HEK293 (cell line): ENCODE measurements around the gene DCAF5.
"Not testable (repeated sequence)": the region's sequence is repeated elsewhere in the genome, so short reads cannot be mapped to it uniquely, and the experiment has no call there.

Source experiments
- CTCF ChIA-PET: fragments of 350-600 bp; formaldehyde crosslinking; extraction: SDS; loops from one replicate; lab custom pipeline; 2021; ENCODE audit warnings: antibody characterized with exemption; lab: Yijun Ruan, JAX
- POLR2A ChIA-PET: fragments of 300-600 bp; formaldehyde crosslinking; extraction: SDS; loops from one replicate; lab custom pipeline; 2020; ENCODE audit warnings: antibody characterized with exemption, inconsistent platforms; lab: Yijun Ruan, JAX
- H3K27ac ChIP-seq: fragments of 200-500 bp; sonication (Bioruptor generic); 2 replicates; pipeline ENCODE4 v1.5.1; 2014; ENCODE audit warnings: low read depth, low read length, control low read depth, inconsistent platforms; ENCODE audit errors: extremely low read depth
- H3K36me3 ChIP-seq, 2 experiments: fragments of 200-500 bp in 1 of 2; sonication (Bioruptor generic) in 1 of 2; 1 replicate in 1 of 2; 2 replicates in 1 of 2; pipeline ENCODE4 v1.5.1; 2014 to 2017; ENCODE audit warnings: inconsistent platforms in 2 of 2, low read length in 2 of 2; ENCODE audit not compliant: control insufficient read depth in 2 of 2, insufficient read depth in 1 of 2
- H3K4me1 ChIP-seq: fragments of 200-500 bp; sonication (Bioruptor generic); 2 replicates; pipeline ENCODE4 v1.5.1; 2014; ENCODE audit warnings: mild to moderate bottlenecking, low read length, inconsistent platforms; ENCODE audit not compliant: control insufficient read depth, insufficient read depth
- H3K4me3 ChIP-seq: 2 replicates; pipeline ENCODE4 v1.5.1; 2011; ENCODE audit warnings: low read depth, mild to moderate bottlenecking, control low read depth, low read length, moderate library complexity
- H3K9me3 ChIP-seq: fragments of 200-500 bp; sonication (Bioruptor generic); 2 replicates; pipeline ENCODE4 v1.5.1; 2014; ENCODE audit warnings: low read depth, low read length, inconsistent platforms; ENCODE audit not compliant: control insufficient read depth, insufficient read depth
- IKZF3 ChIP-seq: fragments of 450-650 bp; IDR thresholded peaks from 2 replicates; pipeline ENCODE4 v1.5.0; 2018; ENCODE audit warnings: missing biosample characterization, mild to moderate bottlenecking, missing genetic modification characterization, moderate library complexity
- KLF7 ChIP-seq: fragments of 450-650 bp; formaldehyde crosslinking; IDR thresholded peaks from 2 replicates; pipeline ENCODE4 v1.5.1; 2016; ENCODE audit warnings: missing biosample characterization, missing genetic modification characterization, borderline replicate concordance
- KLF8 ChIP-seq: fragments of 450-650 bp; formaldehyde crosslinking; IDR thresholded peaks from 2 replicates; pipeline ENCODE4 v1.5.1; 2016; ENCODE audit warnings: missing biosample characterization, missing genetic modification characterization
- OSR2 ChIP-seq: fragments of 450-650 bp; formaldehyde crosslinking; IDR thresholded peaks from 2 replicates; pipeline ENCODE4 v1.5.1; 2016; ENCODE audit warnings: missing biosample characterization, missing genetic modification characterization
- TCF7L2 ChIP-seq: IDR thresholded peaks from 2 replicates; pipeline ENCODE4 v1.6.1; 2011; ENCODE audit warnings: low read depth, mild to moderate bottlenecking, inconsistent platforms, low read length, moderate library complexity, borderline replicate concordance
- ZBTB21 ChIP-seq: fragments of 450-650 bp; formaldehyde crosslinking; IDR thresholded peaks from 2 replicates; pipeline ENCODE4 v1.5.1; 2017; ENCODE audit warnings: missing biosample characterization, missing genetic modification characterization
- ZBTB7A ChIP-seq: fragments of 450-650 bp; formaldehyde crosslinking; IDR thresholded peaks from 2 replicates; pipeline ENCODE4 v1.5.1; 2016; ENCODE audit warnings: low read depth, missing biosample characterization, missing genetic modification characterization
- ZNF10 ChIP-seq: fragments of 450-650 bp; formaldehyde crosslinking; IDR thresholded peaks from 2 replicates; pipeline ENCODE4 v1.5.1; 2017; ENCODE audit warnings: missing biosample characterization, missing genetic modification characterization
- ZNF155 ChIP-seq: fragments of 450-650 bp; formaldehyde crosslinking; IDR thresholded peaks from 2 replicates; pipeline ENCODE4 v1.5.1; 2016; ENCODE audit warnings: missing biosample characterization, missing genetic modification characterization
- ZNF423 ChIP-seq: fragments of 450-650 bp; formaldehyde crosslinking; IDR thresholded peaks from 2 replicates; pipeline ENCODE4 v1.5.1; 2016; ENCODE audit warnings: missing biosample characterization, missing genetic modification characterization
- ZNF521 ChIP-seq: fragments of 450-650 bp; formaldehyde crosslinking; IDR thresholded peaks from 2 replicates; pipeline ENCODE4 v1.5.1; 2017; ENCODE audit warnings: missing biosample characterization, mild to moderate bottlenecking, missing genetic modification characterization
- ZNF561 ChIP-seq: fragments of 450-650 bp; IDR thresholded peaks from 2 replicates; pipeline ENCODE4 v1.5.1; 2018; ENCODE audit warnings: missing biosample characterization, missing genetic modification characterization, borderline replicate concordance
- ZNF585B ChIP-seq: fragments of 450-650 bp; formaldehyde crosslinking; IDR thresholded peaks from 2 replicates; pipeline ENCODE4 v1.5.1; 2016; ENCODE audit warnings: missing biosample characterization, missing genetic modification characterization
- ZNF596 ChIP-seq: fragments of 450-650 bp; IDR thresholded peaks from 2 replicates; pipeline ENCODE4 v1.5.0; 2018; ENCODE audit warnings: missing biosample characterization, mild to moderate bottlenecking, missing genetic modification characterization, moderate library complexity
- ZNF670 ChIP-seq: fragments of 450-650 bp; formaldehyde crosslinking; IDR thresholded peaks from 2 replicates; pipeline ENCODE4 v1.5.1; 2016; ENCODE audit warnings: missing biosample characterization, missing genetic modification characterization, low read depth
- ZNF707 ChIP-seq: fragments of 450-650 bp; formaldehyde crosslinking; IDR thresholded peaks from 2 replicates; pipeline ENCODE4 v1.5.1; 2016; ENCODE audit warnings: missing biosample characterization, missing genetic modification characterization
- ZNF791 ChIP-seq: fragments of 450-650 bp; formaldehyde crosslinking; IDR thresholded peaks from 2 replicates; pipeline ENCODE4 v1.5.1; 2016; ENCODE audit warnings: missing biosample characterization, missing genetic modification characterization
- ZNF843 ChIP-seq: fragments of 450-650 bp; formaldehyde crosslinking; IDR thresholded peaks from 2 replicates; pipeline ENCODE4 v1.5.1; 2016; ENCODE audit warnings: missing biosample characterization, missing genetic modification characterization
- TF ChIP-seq, protein P1 (sequence below): fragments of 450-650 bp; formaldehyde crosslinking; IDR thresholded peaks from 2 replicates; pipeline ENCODE4 v1.5.1; 2016; ENCODE audit warnings: missing biosample characterization, missing genetic modification characterization
- TF ChIP-seq, protein P2 (sequence below): fragments of 450-650 bp; formaldehyde crosslinking; conservative IDR thresholded peaks from 2 replicates; pipeline ENCODE4 v1.5.1; 2016; ENCODE audit warnings: low read depth, missing biosample characterization, missing genetic modification characterization
- TF ChIP-seq, protein P3 (sequence below): IDR thresholded peaks from 2 replicates; pipeline ENCODE4 v1.6.1; 2011; ENCODE audit warnings: mild to moderate bottlenecking, low read depth, low read length, borderline replicate concordance

The DCAF5 gene

DNA sequence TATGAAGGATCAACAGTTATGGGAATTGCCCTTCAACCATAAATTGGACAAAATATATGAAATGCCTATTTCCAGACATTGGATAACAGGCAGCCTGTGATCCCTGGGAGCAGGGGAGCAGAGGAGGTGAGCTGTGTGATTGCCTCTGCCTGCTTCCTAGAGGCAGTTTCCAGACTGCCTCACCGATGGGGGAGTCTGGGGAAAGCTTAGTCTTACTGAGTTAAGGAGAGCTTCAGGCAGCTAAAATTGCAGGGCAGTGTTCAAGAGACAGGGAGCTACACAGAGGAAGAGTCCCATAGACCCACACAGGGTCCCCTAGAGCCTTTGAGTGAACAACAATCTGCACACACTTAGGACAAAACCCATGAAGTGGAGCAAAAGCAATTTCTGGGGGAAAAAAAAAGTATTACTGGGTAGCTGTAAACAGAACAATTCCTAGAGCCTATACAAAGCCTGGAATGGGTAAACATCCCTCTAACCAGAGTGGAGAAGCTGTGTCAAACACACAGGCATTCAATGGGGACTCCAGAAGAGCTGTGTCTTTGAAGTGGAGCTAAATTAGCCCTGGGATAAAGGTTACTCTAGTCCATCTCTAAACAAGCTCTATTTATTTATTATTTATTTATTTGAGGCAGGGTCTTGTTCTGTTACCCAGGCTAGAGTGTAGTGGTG lies 125.5 kb downstream of the DCAF5 start:
- Histone ChIP-seq H3K4me1 (no peaks in the 10 kb centered on the region), H3K27ac (no peak overlapping the region), H3K9me3 (no peaks in the 10 kb centered on the region), H3K4me3 (no peak overlapping the region), H3K36me3 (no peaks in the 10 kb centered on the region)
- ChIA-PET CTCF (no interaction called here), POLR2A (interaction anchor here (0.8 kb wide), 1 partner anchor 74 kb away, joined by 4 read pairs; no protein-coding TSS in a partner anchor)
- TF ChIP-seq ZNF707 = no peak
- no peak for TF ChIP-seq ZNF585B
- TF ChIP-seq ZBTB21 (tag by site-specific recombination) = no peak
- TF ChIP-seq ZNF561 (tag by site-specific recombination) = no peak
- TF ChIP-seq, protein P1, sequence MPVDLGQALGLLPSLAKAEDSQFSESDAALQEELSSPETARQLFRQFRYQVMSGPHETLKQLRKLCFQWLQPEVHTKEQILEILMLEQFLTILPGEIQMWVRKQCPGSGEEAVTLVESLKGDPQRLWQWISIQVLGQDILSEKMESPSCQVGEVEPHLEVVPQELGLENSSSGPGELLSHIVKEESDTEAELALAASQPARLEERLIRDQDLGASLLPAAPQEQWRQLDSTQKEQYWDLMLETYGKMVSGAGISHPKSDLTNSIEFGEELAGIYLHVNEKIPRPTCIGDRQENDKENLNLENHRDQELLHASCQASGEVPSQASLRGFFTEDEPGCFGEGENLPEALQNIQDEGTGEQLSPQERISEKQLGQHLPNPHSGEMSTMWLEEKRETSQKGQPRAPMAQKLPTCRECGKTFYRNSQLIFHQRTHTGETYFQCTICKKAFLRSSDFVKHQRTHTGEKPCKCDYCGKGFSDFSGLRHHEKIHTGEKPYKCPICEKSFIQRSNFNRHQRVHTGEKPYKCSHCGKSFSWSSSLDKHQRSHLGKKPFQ = no peak
- TF ChIP-seq IKZF3 = no peak
- TF ChIP-seq ZNF596 (tag by site-specific recombination) = no peak

DNA sequence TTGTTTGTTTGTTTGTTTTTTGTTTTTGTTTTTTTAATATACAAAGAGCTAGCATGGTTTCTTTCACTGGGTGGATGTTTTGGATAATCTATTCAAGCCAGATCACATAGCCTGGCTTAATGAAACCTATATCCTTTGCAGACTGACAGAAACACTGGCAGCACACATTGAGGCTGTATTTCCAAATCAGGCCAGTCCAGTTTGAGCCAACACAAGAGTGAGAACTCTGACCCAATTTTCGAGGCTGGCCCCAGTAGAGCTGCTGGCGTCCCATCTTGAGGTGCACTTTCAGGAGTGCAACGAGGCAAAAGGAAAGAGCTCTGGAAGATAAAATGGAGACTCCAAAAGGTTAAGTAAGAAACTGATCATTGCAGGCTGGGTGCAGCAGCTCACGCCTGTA lies 129.9 kb downstream of the DCAF5 start:
- no peak overlapping the region for H3K4me3 ChIP-seq
- ChIA-PET POLR2A (no interaction called here), CTCF (interaction anchor here (0.7 kb wide), 1 partner anchor 15 kb away, joined by 3 read pairs; no protein-coding TSS in a partner anchor)
- no peaks in the 10 kb centered on the region for H3K4me1 ChIP-seq
- no peak for TF ChIP-seq KLF8 (tag by site-specific recombination)
- TF ChIP-seq ZNF10 (tag by site-specific recombination) = no peak
- TF ChIP-seq ZNF791 (tag by site-specific recombination) = no peak
- TF ChIP-seq KLF7 (tag by site-specific recombination) = no peak
- no peak for TF ChIP-seq ZNF843 (tag by site-specific recombination)
- TF ChIP-seq, protein P2, sequence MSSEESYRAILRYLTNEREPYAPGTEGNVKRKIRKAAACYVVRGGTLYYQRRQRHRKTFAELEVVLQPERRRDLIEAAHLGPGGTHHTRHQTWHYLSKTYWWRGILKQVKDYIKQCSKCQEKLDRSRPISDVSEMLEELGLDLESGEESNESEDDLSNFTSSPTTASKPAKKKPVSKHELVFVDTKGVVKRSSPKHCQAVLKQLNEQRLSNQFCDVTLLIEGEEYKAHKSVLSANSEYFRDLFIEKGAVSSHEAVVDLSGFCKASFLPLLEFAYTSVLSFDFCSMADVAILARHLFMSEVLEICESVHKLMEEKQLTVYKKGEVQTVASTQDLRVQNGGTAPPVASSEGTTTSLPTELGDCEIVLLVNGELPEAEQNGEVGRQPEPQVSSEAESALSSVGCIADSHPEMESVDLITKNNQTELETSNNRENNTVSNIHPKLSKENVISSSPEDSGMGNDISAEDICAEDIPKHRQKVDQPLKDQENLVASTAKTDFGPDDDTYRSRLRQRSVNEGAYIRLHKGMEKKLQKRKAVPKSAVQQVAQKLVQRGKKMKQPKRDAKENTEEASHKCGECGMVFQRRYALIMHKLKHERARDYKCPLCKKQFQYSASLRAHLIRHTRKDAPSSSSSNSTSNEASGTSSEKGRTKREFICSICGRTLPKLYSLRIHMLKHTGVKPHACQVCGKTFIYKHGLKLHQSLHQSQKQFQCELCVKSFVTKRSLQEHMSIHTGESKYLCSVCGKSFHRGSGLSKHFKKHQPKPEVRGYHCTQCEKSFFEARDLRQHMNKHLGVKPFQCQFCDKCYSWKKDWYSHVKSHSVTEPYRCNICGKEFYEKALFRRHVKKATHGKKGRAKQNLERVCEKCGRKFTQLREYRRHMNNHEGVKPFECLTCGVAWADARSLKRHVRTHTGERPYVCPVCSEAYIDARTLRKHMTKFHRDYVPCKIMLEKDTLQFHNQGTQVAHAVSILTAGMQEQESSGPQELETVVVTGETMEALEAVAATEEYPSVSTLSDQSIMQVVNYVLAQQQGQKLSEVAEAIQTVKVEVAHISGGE (tag by site-specific recombination) = no peak
- no peak for TF ChIP-seq ZNF155 (tag by site-specific recombination)
- no peak for TF ChIP-seq ZNF670
- no peak for TF ChIP-seq TCF7L2
- TF ChIP-seq ZNF521 (tag by site-specific recombination) = no peak
- TF ChIP-seq OSR2 (tag by site-specific recombination) = no peak
- no peak for TF ChIP-seq ZBTB7A (tag by site-specific recombination)
- TF ChIP-seq, protein P3, sequence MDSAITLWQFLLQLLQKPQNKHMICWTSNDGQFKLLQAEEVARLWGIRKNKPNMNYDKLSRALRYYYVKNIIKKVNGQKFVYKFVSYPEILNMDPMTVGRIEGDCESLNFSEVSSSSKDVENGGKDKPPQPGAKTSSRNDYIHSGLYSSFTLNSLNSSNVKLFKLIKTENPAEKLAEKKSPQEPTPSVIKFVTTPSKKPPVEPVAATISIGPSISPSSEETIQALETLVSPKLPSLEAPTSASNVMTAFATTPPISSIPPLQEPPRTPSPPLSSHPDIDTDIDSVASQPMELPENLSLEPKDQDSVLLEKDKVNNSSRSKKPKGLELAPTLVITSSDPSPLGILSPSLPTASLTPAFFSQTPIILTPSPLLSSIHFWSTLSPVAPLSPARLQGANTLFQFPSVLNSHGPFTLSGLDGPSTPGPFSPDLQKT = no peak
- no peak for TF ChIP-seq ZNF423
- no peaks in the 10 kb centered on the region for H3K36me3 ChIP-seq
- H3K27ac ChIP-seq = no peak overlapping the region
- no peaks in the 10 kb centered on the region for H3K9me3 ChIP-seq

DNA sequence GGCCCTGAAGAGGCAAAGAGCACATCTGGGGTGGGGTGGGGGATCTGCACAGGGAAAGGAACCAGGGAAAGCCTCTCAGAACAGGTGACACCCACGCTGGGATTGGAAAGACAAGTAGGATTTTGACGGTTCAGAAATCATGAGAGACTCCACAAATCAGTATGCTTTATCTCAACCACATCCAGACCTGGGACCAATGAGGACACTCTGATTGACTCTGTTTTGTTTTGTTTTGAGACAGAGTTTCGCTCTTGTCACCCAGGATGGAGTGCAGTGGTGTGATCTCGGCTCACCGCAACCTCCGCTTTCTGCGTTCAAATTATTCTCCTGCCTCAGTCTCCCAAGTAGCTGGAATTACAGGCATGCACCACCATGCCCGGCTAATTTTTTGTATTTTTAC lies 130.8 kb downstream of the DCAF5 start:
- H3K4me3 ChIP-seq, POLR2A ChIA-PET, H3K9me3 ChIP-seq, H3K4me1 ChIP-seq, H3K36me3 ChIP-seq, H3K27ac ChIP-seq: not testable (repeated sequence)
- CTCF ChIA-PET = interaction anchor here (0.6 kb wide), 1 partner anchor 109 kb away, joined by 3 read pairs; no protein-coding TSS in a partner anchor
